Fibroblast of lung (primary cell): Measurements from ENCODE around the gene CAPN8. TPM values are rescaled to one million over a fixed set of nuclear protein-coding genes. Genes with fewer than 3 reads are reported as not detected.

ENCODE experiments used
- DNase-seq, 2 donors: peaks; one replicate each; pipeline versions ENCODE4 v3.0.0 to v3.0.0-alpha.2; 2010; ENCODE audit warnings: low read depth in 2 of 2
- H2AFZ ChIP-seq: 2 replicates; pipeline ENCODE4 v1.5.1; 2012; ENCODE audit warnings: low read length, control low read depth, inconsistent platforms
- H3K27ac ChIP-seq: 2 replicates; pipeline ENCODE4 v1.5.1; 2011; ENCODE audit warnings: low read length, control low read depth; ENCODE audit not compliant: insufficient read depth
- H3K27me3 ChIP-seq: 2 replicates; pipeline ENCODE4 v1.5.1; 2011; ENCODE audit warnings: mild to moderate bottlenecking, low read length; ENCODE audit not compliant: control insufficient read depth, insufficient read depth
- H3K36me3 ChIP-seq: 2 replicates; pipeline ENCODE4 v1.5.1; 2011; ENCODE audit warnings: low read length; ENCODE audit not compliant: control insufficient read depth, insufficient read depth
- H3K4me1 ChIP-seq: 2 replicates; pipeline ENCODE4 v1.5.1; 2011; ENCODE audit warnings: low read length; ENCODE audit not compliant: control insufficient read depth, insufficient read depth; ENCODE audit errors: extremely low read depth
- H3K4me2 ChIP-seq: 2 replicates; pipeline ENCODE4 v1.5.1; 2011; ENCODE audit warnings: low read length, control low read depth; ENCODE audit not compliant: insufficient read depth; ENCODE audit errors: extremely low read depth
- H3K4me3 ChIP-seq, 4 experiments: fragments of 200-600 bp in 1 of 4; sonication (generic) in 1 of 4; replicated peaks in 1 of 4; 2 replicates each; pipeline ENCODE4 v1.5.1; 2011 to 2016; ENCODE audit warnings: low read length in 4 of 4, low read depth in 3 of 4, mild to moderate bottlenecking in 3 of 4, control low read depth in 2 of 4, inconsistent platforms in 1 of 4, mixed read lengths in 1 of 4; ENCODE audit not compliant: insufficient read depth in 1 of 4; ENCODE audit errors: control extremely low read depth in 1 of 4
- H3K79me2 ChIP-seq: 2 replicates; pipeline ENCODE4 v1.5.1; 2012; ENCODE audit warnings: mild to moderate bottlenecking, low read length, inconsistent platforms; ENCODE audit not compliant: control insufficient read depth, insufficient read depth
- H3K9ac ChIP-seq: 2 replicates; pipeline ENCODE4 v1.5.1; 2011; ENCODE audit warnings: mild to moderate bottlenecking, low read length, control low read depth; ENCODE audit not compliant: insufficient read depth
- H3K9me3 ChIP-seq: 2 replicates; pipeline ENCODE4 v1.5.1; 2012; ENCODE audit warnings: low read depth, low read length; ENCODE audit not compliant: control insufficient read depth, insufficient read depth
- H4K20me1 ChIP-seq: 2 replicates; pipeline ENCODE4 v1.5.1; 2011; ENCODE audit warnings: low read length; ENCODE audit not compliant: control insufficient read depth, insufficient read depth; ENCODE audit errors: extremely low read depth
- EZH2 ChIP-seq: IDR thresholded peaks from 2 replicates; pipeline ENCODE4 v1.5.1; 2012; ENCODE audit warnings: low read length, control low read depth, mild to moderate bottlenecking; ENCODE audit errors: missing control alignments
- polyA plus RNA-seq, 2 donors: library from polyadenylated mRNA; depleted of rRNA in 1 of 2; stranded (reverse) in 1 of 2; unstranded in 1 of 2; fragments of >200 nt; gene quantifications; 2 replicates each; pipeline ENCODE4 v1.2.1, GENCODE V29; 2011 to 2012; ENCODE audit warnings: missing spikeins in 1 of 2
- total RNA-seq: library from RNA; depleted of rRNA; stranded (reverse); fragments of >200 nt; gene quantifications from 2 replicates; pipeline ENCODE4 v1.2.1, GENCODE V29; 2014
- TF ChIP-seq, protein P1 (sequence below), 2 donors: IDR thresholded peaks in 1 of 2; conservative IDR thresholded peaks in 1 of 2; 1 replicate in 1 of 2; 2 replicates in 1 of 2; pipeline ENCODE4 v1.5.1; 2011 to 2012; ENCODE audit warnings: low read length in 2 of 2, control low read depth in 1 of 2, inconsistent platforms in 1 of 2, low read depth in 1 of 2, mild to moderate bottlenecking in 1 of 2

CAPN8 gene
- total and polyA plus RNA-seq, 2 donors (not counting 1 experiment from before 2014, with no cell fraction given), result not detected

GRCh38 chr1:223622132-223622842 is 43.2 kb downstream of the CAPN8 start:
- no peak overlapping the region for H3K4me2 ChIP-seq
- H3K27me3 ChIP-seq, result no peaks in the 10 kb centered on the region
- H3K9ac ChIP-seq, result no peak overlapping the region
- no peaks in the 10 kb centered on the region for H3K36me3 ChIP-seq
- H3K9me3 ChIP-seq, result no peaks in the 10 kb centered on the region
- TF ChIP-seq EZH2, result no peak
- no peaks in the 10 kb centered on the region for H4K20me1 ChIP-seq
- no peak for DNase-seq
- H3K4me1 ChIP-seq, result no peaks in the 10 kb centered on the region
- H3K27ac ChIP-seq, result no peak overlapping the region
- H3K79me2 ChIP-seq, result no peaks in the 10 kb centered on the region
- no peak overlapping the region for H3K4me3 ChIP-seq
- H2AFZ ChIP-seq, result no peak overlapping the region

- Histone ChIP-seq H3K4me1 (no peaks in the 10 kb centered on the region), H3K27ac (no peak overlapping the region), H3K27me3 (no peaks in the 10 kb centered on the region), H3K79me2 (no peaks in the 10 kb centered on the region), H3K9me3 (no peaks in the 10 kb centered on the region), H2AFZ (no peak overlapping the region), H3K4me2 (no peak overlapping the region), H4K20me1 (no peaks in the 10 kb centered on the region), H3K9ac (no peak overlapping the region), H3K4me3 (no peak overlapping the region), H3K36me3 (no peaks in the 10 kb centered on the region)
- DNase-seq, result no peak
- no peak for TF ChIP-seq EZH2
- TF ChIP-seq, protein P1, sequence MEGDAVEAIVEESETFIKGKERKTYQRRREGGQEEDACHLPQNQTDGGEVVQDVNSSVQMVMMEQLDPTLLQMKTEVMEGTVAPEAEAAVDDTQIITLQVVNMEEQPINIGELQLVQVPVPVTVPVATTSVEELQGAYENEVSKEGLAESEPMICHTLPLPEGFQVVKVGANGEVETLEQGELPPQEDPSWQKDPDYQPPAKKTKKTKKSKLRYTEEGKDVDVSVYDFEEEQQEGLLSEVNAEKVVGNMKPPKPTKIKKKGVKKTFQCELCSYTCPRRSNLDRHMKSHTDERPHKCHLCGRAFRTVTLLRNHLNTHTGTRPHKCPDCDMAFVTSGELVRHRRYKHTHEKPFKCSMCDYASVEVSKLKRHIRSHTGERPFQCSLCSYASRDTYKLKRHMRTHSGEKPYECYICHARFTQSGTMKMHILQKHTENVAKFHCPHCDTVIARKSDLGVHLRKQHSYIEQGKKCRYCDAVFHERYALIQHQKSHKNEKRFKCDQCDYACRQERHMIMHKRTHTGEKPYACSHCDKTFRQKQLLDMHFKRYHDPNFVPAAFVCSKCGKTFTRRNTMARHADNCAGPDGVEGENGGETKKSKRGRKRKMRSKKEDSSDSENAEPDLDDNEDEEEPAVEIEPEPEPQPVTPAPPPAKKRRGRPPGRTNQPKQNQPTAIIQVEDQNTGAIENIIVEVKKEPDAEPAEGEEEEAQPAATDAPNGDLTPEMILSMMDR (conservative IDR thresholded peaks at IDR 0.05 in 1 of 2, IDR thresholded peaks at IDR 0.05 in 1 of 2; ENCODE audit: low read depth in 1 of 2, low read length in 2 of 2), result no peak
Observed at GRCh38 chr1:223621312-223621734, 44.2 kb downstream of the CAPN8 start.

- Histone ChIP-seq H2AFZ (no peak overlapping the region), H3K36me3 (no peaks in the 10 kb centered on the region), H4K20me1 (no peaks in the 10 kb centered on the region), H3K4me1 (no peaks in the 10 kb centered on the region), H3K27me3 (no peaks in the 10 kb centered on the region), H3K27ac (no peak overlapping the region), H3K79me2 (no peaks in the 10 kb centered on the region), H3K4me3 (no peak overlapping the region), H3K4me2 (no peak overlapping the region), H3K9me3 (no peaks in the 10 kb centered on the region), H3K9ac (no peak overlapping the region)
- no peak for DNase-seq
- no peak for TF ChIP-seq EZH2
- TF ChIP-seq, protein P1 (conservative IDR thresholded peaks at IDR 0.05 in 1 of 2, IDR thresholded peaks at IDR 0.05 in 1 of 2; ENCODE audit: low read depth in 1 of 2, low read length in 2 of 2), result no peak
Observed at GRCh38 chr1:223620297-223620897, 45.1 kb downstream of the CAPN8 start.
